HUES64 (cell line): Measurements from ENCODE around the gene GLI2.

Experiments used
- H3K27ac ChIP-seq: 2 replicates; pipeline ENCODE4 v1.7.0; 2013; ENCODE audit warnings: low read depth, low read length, inconsistent platforms
- H3K27me3 ChIP-seq: 2 replicates; pipeline ENCODE4 v1.6.1; 2013; ENCODE audit warnings: mild to moderate bottlenecking, low read length; ENCODE audit not compliant: insufficient read depth
- H3K36me3 ChIP-seq: 2 replicates; pipeline ENCODE4 v1.6.1; 2013; ENCODE audit warnings: mild to moderate bottlenecking, low read length; ENCODE audit not compliant: insufficient read depth
- H3K4me1 ChIP-seq: 2 replicates; pipeline ENCODE4 v1.6.1; 2013; ENCODE audit warnings: mild to moderate bottlenecking, low read length, moderate library complexity; ENCODE audit not compliant: insufficient read depth
- H3K4me3 ChIP-seq: 2 replicates; pipeline ENCODE4 v1.5.1; 2013; ENCODE audit warnings: mild to moderate bottlenecking, low read length, moderate library complexity
- H3K9ac ChIP-seq: 2 replicates; pipeline ENCODE4 v1.6.1; 2013; ENCODE audit warnings: mild to moderate bottlenecking, low read depth, low read length
- H3K9me3 ChIP-seq: 2 replicates; pipeline ENCODE4 v1.6.1; 2013; ENCODE audit warnings: low read depth, low read length; ENCODE audit not compliant: insufficient read depth
- WGBS: fragments of 150-250, 120-280 bp; methylation state at CpG from one replicate; pipeline ENCODE4 v1.1.7; 2013; ENCODE audit warnings: missing lambda C conversion rate; 5-methylcytosine and 5-hydroxymethylcytosine counted together

Gene GLI2

DNA sequence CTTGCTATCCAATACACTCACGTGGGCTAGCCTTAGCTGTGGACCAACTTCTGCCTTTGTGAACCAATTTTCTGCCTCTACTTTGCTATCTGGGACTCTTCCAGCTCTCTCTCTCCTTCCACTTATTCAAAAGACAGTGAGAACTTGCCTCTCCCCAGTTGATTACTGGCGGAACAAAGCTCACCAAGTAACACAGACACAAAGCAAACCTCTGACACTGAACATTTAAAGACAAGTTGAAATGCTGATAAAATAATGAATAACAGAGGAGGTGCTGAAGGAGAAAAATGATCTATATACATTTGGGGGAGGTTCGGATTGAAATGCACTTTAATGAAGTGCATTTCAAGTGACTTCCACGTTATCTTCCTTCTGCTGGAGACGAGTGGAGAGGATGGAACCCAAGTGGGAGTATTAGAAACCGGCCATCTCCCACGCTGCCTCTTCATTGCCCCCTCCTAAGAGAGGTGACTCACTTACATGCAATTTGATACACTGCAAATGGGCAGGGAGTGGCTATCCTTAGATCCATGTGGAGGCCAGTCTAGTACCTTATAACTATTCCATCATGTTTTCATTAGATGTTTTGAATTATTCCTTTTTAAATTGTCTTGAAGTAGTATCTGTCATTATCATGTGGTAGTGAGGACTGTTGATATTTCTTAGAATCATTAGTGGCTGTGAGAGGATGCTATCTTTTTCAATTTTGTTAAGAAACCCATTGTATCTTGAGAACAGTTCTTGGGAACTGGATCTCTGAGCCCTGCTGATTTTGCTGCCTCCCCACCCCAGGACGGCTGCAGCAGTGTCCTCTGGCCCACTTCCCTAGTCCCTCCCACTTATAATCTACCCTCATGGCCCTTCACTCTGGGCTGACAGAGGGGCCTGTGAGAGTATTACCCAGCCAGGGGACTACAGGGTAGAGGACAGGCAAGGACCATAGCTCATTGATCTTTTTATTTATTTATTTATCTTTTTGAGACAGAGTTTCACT, 6.0 kb upstream of the GLI2 start:
- Histone ChIP-seq H3K27me3 (no peaks in the 10 kb centered on the region), H3K36me3 (peaks cover 6% of the 10 kb centered on the region; the same call in 1 of the 2 replicates), H3K4me3 (no peak overlapping the region), H3K4me1 (peaks cover 15% of the 10 kb centered on the region), H3K9me3 (peaks cover 22% of the 10 kb centered on the region; the same call in 1 of the 2 replicates), H3K27ac (no peak overlapping the region), H3K9ac (no peak overlapping the region)
- 48% methylated on average over 8 of the region's 8 CpGs for WGBS

DNA sequence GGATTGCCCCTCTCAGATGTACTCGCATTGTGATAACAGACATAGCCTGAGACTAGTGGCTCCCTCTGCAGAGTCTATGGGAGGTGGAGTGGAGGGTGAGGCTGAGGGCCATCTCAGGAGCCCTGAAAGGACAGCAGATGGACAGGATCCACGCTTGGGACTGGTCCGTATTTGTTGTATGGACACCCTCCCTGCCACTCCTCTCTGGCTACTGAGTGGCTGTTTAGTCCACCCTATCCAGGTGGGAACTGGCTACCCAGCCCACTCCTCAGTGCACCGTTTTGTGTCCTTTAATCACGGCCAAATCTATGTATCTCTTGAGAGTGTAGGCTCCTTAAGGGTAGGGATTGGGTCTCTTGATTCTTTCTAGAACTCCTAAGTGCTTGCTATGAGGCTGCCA, 4.5 kb upstream of the GLI2 start:
- 97% methylated on average over 5 of the region's 5 CpGs for WGBS
- H3K27ac ChIP-seq = no peak overlapping the region
- no peaks in the 10 kb centered on the region for H3K27me3 ChIP-seq
- no peak overlapping the region for H3K9ac ChIP-seq
- peaks cover 18% of the 10 kb centered on the region for H3K4me1 ChIP-seq
- peaks cover 10% of the 10 kb centered on the region; the same call in 1 of the 2 replicates for H3K9me3 ChIP-seq
- peaks cover 6% of the 10 kb centered on the region; the same call in 1 of the 2 replicates for H3K36me3 ChIP-seq
- H3K4me3 ChIP-seq = no peak overlapping the region

DNA sequence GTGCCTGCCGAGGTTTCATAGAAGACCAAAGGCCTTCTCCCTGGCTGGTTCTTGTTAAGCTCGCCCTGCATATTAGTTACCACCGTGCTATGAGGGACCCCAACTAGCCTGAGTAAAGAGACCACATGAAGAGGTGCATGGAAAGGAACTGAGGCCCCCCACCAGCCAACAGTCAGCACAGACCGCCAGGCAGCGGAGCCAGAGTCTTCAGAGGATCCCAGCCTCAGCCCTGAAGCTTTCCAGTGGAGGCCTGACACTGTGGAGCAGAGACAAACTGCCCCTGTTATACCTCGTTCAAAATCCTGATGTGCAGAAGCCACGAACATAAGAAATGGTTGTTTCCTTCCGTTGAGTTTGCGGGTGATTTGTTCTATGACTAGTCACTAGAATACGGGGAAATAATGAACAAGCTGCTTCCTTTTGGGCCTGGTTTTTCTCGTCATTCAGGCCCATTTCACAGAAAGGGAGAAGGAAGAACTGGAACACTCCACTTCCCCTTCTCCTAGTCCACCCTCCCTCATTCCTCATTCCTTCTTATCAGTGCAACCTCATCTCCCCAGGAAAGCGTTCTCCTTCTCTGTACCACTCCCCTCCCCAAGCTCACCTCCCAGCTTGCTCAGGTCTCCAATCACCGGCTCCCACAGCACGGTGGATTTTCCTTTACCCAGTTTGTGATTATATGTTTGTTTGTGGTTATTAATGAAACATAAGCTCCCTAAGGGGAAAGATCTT, 3.0 kb upstream of the GLI2 start:
- H3K36me3 ChIP-seq = peaks cover 6% of the 10 kb centered on the region; the same call in 1 of the 2 replicates
- H3K4me3 ChIP-seq = no peak overlapping the region
- no peak overlapping the region for H3K27ac ChIP-seq
- WGBS = 90% methylated on average over 14 of the region's 14 CpGs
- H3K9ac ChIP-seq = no peak overlapping the region
- H3K27me3 ChIP-seq = no peaks in the 10 kb centered on the region
- H3K9me3 ChIP-seq = no peaks in the 10 kb centered on the region
- peaks cover 18% of the 10 kb centered on the region for H3K4me1 ChIP-seq

DNA sequence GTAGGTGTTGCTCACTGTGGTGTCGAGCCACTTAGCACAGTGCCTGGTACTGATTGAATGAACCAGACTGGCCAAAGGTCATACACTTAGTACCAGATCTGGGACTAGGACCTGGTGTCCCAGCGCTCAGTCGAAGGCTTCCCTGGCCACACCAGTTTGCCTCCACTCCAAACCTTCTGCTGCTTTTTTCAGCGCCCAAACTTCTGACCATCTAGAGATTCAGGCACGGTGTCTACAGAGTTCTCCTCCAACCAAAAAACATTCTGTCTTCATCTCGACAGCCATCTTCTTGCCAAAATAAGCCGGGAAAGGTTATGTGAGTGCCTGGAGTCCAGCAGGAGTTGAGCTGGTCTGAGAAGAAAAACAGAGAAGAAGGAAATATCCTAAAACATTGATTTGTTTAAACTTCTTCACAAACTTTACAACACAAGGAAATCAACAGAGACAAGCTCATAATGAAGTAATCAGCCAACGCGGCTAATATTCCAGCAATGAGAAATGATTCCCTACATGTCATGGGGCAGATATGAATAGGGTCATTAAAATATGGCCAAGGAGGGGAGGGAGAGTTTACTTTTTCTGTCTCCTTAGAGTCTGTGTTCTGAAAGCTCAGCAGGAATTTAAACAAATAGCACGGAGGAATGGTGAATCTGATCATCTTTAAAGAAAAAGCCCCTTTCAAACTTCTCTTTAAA, 2.3 kb upstream of the GLI2 start:
- Histone ChIP-seq H3K36me3 (peaks cover 6% of the 10 kb centered on the region; the same call in 1 of the 2 replicates), H3K27me3 (no peaks in the 10 kb centered on the region), H3K27ac (no peak overlapping the region), H3K9ac (no peak overlapping the region), H3K4me1 (peaks cover 24% of the 10 kb centered on the region), H3K4me3 (no peak overlapping the region), H3K9me3 (no peaks in the 10 kb centered on the region)
- WGBS = 93% methylated on average over 10 of the region's 10 CpGs

DNA sequence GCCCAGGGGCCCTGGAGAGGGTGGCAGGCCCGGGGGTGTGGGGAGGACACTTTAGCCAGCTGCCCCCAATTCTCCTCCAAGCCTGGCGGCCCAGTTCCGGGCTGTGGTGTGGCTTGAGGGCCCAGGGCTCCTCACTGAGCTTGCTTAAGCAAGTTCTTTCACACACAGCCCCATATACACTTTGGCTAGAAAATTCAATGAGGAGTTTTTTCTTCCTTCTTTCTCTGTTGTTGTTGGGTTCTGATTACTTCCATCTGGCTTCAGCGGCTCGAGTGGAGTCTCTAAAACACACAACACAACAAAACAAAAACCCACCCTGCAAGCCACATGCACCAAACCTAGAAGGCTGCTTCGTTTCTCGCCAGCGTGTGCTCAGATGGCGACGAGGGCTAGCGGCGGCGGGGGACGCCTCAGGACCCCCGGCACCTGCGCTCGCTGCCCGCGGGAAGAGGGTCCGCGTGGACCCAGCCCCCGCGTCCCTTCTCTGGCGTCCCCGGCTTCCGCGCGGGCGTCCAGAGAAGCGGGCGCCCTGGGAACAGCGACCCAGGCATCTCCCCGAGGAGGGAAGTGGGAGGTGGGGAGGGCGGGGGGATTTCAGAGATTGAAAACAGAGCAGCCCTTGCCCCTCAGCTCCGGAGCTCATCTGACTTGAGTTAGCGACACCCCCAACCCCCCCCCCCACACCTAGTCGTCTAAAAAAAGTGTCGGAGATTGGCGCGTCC, 577 bp upstream of the GLI2 start:
- whole genome bisulfite sequencing = 7% methylated on average over 35 of the region's 40 CpGs
- Histone ChIP-seq H3K9me3 (no peaks in the 10 kb centered on the region), H3K36me3 (peaks cover 6% of the 10 kb centered on the region; the same call in 1 of the 2 replicates), H3K27me3 (no peaks in the 10 kb centered on the region), H3K9ac (peak overlapping the region; percentile 91), H3K4me3 (peak overlapping the region; percentile 89), H3K27ac (no peak overlapping the region), H3K4me1 (peaks cover 31% of the 10 kb centered on the region)

DNA sequence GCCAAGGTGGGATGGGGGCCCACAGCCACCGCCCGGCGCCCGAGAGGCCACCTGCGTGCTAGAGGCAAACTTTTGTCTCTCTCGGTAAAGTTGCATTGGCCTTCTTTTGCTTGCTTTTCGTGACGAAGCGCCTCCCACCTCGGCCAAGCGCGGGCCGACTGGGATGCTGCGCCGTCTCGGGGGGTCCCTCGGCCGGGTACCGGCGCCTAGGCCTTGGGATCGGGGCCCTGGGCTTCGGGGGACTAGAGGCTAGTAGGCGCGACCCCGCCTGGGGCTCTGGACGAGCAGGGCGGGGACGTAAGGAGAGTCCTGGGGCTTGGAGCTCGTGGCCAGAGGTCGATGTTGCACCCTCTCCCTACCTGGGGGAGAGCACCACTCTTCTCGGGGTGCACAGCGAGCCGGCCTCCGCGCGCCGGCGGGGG, 545 bp downstream of the GLI2 start:
- Histone ChIP-seq H3K9ac (peak overlapping the region; percentile 91), H3K27me3 (no peaks in the 10 kb centered on the region), H3K27ac (peak overlapping the region; percentile 97), H3K9me3 (no peaks in the 10 kb centered on the region), H3K36me3 (peaks cover 6% of the 10 kb centered on the region; the same call in 1 of the 2 replicates), H3K4me3 (peak overlapping the region; percentile 89), H3K4me1 (peaks cover 32% of the 10 kb centered on the region)
- WGBS = under 1% methylated on average over 38 of the region's 38 CpGs

DNA sequence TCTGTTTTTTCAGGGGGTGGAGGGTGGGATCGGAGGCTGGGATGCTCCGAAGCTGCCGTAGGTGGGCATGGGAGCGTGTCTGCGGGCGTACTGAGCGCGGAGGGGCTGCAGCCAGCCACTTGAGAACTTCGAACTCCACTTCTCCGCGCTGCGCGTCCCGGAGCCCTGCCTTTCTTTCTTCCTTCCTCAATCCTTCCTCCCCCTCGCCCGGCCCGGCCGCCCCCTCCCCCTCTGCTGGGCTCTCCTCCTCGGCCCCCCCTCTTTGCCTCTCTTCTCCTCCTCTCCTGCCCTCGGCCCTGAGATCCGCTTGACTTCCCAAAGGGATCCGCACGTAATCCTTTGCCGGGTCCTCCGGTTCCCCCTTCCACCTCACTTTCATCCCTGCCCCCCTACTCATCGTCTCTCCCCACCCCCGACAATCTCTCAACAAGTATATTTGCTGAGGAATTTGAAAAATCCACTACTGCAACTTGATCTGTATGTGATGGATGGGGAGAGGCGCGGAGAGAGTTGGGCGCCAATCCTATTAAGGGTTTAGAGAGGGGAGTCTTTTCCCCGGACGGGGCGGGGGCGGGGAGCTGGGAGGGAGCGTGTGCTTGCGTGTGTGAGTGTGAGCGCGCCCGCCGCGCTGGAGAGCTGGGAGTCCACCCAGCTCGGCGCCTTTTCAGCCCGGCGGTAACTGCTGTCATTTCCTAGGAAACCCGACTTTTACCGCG, 1.1 kb downstream of the GLI2 start:
- Histone ChIP-seq H3K9ac (peak overlapping the region; percentile 91), H3K27ac (peak overlapping the region; percentile 97), H3K27me3 (no peaks in the 10 kb centered on the region), H3K4me3 (peak overlapping the region; percentile 89), H3K36me3 (peaks cover 6% of the 10 kb centered on the region; the same call in 1 of the 2 replicates), H3K4me1 (peaks cover 32% of the 10 kb centered on the region), H3K9me3 (no peaks in the 10 kb centered on the region)
- under 1% methylated on average over 47 of the region's 48 CpGs for WGBS

DNA sequence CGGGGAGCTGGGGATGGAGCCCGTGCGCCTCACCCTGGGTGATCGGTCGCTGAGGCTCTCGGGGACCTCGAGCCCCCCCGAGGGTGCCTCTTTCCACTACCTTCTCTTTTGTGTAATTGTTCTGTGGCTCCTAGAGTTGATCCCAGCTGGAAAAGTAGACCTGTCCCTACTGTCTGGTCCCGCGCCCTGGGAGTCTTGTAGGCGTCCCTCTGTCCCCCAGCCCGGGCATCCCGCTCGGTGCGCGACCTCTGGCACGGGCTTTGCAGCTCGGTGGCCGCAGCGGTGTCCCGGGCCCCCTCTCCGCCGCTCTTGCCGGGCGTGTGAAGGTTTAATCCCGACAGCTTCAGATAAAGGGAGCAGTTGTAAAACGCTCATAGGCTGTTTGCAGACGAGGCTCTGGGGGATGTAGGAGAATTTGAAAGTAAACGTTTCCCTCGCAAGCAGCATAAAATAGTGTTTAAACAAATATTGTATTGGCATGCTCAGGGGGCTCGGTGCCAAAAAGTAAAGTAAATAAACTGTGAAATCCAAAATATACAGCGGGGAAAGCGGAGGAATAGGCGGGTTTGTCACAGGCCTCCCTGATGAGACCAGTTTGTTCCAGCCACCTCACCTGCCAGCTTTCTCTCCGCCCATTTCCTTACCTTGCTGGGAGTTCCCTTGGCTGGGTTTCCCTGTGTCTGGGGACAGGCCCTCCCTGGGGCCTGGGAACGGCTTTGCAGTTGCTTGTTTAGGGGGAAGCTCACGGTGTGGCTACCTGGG, 1.9 kb downstream of the GLI2 start:
- H3K36me3 ChIP-seq = peaks cover 6% of the 10 kb centered on the region; the same call in 1 of the 2 replicates
- H3K27ac ChIP-seq = peak overlapping the region; percentile 97
- peaks cover 38% of the 10 kb centered on the region for H3K4me1 ChIP-seq
- H3K9me3 ChIP-seq = no peaks in the 10 kb centered on the region
- peak overlapping the region; percentile 89 for H3K4me3 ChIP-seq
- no peaks in the 10 kb centered on the region for H3K27me3 ChIP-seq
- 1% methylated on average over 36 of the region's 37 CpGs for WGBS
- peak overlapping the region; percentile 91 for H3K9ac ChIP-seq

DNA sequence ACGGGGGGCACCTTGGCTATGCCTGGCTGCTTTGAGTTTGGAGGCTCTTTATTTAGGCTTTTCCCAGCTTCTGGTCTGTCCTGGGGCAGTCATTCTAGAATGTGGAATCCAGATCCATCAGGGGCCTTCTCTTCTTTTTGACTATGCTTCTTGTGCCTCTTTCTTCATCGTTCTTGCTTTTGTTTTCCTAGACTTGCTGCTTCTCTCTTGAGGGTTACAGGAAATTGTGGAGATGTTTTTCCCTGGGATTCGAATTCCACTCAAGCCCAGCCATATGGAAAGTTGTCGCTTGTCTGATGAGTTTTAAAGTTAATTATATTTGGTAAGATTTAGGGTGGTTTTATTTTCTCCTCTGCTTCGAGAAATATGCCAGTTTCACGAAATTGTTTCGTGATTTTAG, 2.4 kb downstream of the GLI2 start:
- H3K4me3 ChIP-seq = peak overlapping the region; percentile 89
- H3K4me1 ChIP-seq = peaks cover 43% of the 10 kb centered on the region
- H3K27me3 ChIP-seq = no peaks in the 10 kb centered on the region
- H3K9me3 ChIP-seq = no peaks in the 10 kb centered on the region
- 17% methylated on average over 7 of the region's 7 CpGs for WGBS
- peak overlapping the region; percentile 91 for H3K9ac ChIP-seq
- H3K36me3 ChIP-seq = 0 out of 2 replicates have a peak, but pooled peaks cover under 1% of the 10 kb centered on the region
- peak overlapping the region; percentile 97 for H3K27ac ChIP-seq
